IMR-90 (cell line): ENCODE results near the gene PITX3. TPM values are rescaled to one million over a fixed set of nuclear protein-coding genes. Genes with fewer than 3 reads are reported as not detected.

Source experiments
- ATAC-seq: fragments of 200-7000 bp; cut with Tn5 transposase; 2 replicates; pipeline ENCODE4 v1.9.1; 2020; ENCODE audit warnings: low read depth, mild to moderate bottlenecking, moderate library complexity
- BruUV-seq: library from RNA; stranded (reverse); fragments of 400-500 nt; replicated peaks from 2 replicates; lab custom pipeline; 2021; lab: Mats Ljungman, UMichigan
- CTCF ChIA-PET: fragments of 300-600 bp; formaldehyde crosslinking; extraction: SDS; loops from one replicate; lab custom pipeline; 2021; ENCODE audit warnings: antibody characterized with exemption; lab: Yijun Ruan, JAX
- POLR2A ChIA-PET: fragments of 300-600 bp; sonication (Branson Sonifier 250); formaldehyde crosslinking; loops from one replicate; lab custom pipeline; 2022; ENCODE audit warnings: antibody characterized with exemption; ENCODE audit not compliant: unreplicated experiment; lab: Charles Lee
- DNase-seq: peaks from one replicate; pipeline ENCODE4 v3.0.0; 2013
- H2AFZ ChIP-seq: replicated peaks from 2 replicates; pipeline ENCODE3; 2013; ENCODE audit warnings: low read length, mild to moderate bottlenecking; ENCODE audit not compliant: poor library complexity
- H2AK5ac ChIP-seq: 2 replicates; pipeline ENCODE4 v1.6.1; 2013; ENCODE audit warnings: low read depth, low read length, inconsistent platforms
- H2AK9ac ChIP-seq: replicated peaks from 2 replicates; pipeline ENCODE3; 2013; ENCODE audit warnings: mild to moderate bottlenecking, low read depth, low read length, moderate library complexity; ENCODE audit not compliant: poor library complexity
- H2BK120ac ChIP-seq: 2 replicates; pipeline ENCODE4 v1.6.1; 2013; ENCODE audit warnings: low read depth, low read length, inconsistent platforms
- H2BK15ac ChIP-seq: 3 replicates; pipeline ENCODE4 v1.6.1; 2013; ENCODE audit warnings: low read depth, low read length, inconsistent platforms
- H2BK20ac ChIP-seq: 2 replicates; pipeline ENCODE4 v1.6.1; 2013; ENCODE audit warnings: low read depth, mild to moderate bottlenecking, inconsistent platforms, low read length, moderate library complexity
- H2BK5ac ChIP-seq: 2 replicates; pipeline ENCODE4 v1.6.1; 2013; ENCODE audit warnings: mild to moderate bottlenecking, low read depth, low read length, inconsistent platforms; ENCODE audit not compliant: poor library complexity, severe bottlenecking
- H3K14ac ChIP-seq: replicated peaks from 2 replicates; pipeline ENCODE4 v1.6.1; 2013; ENCODE audit warnings: low read depth, low read length, inconsistent platforms
- H3K18ac ChIP-seq: 2 replicates; pipeline ENCODE4 v1.6.1; 2013; ENCODE audit warnings: low read depth, low read length, control low read depth
- H3K23ac ChIP-seq: 2 replicates; pipeline ENCODE4 v1.6.1; 2013; ENCODE audit warnings: low read depth, low read length, inconsistent platforms
- H3K27ac ChIP-seq: 2 replicates; pipeline ENCODE4 v1.5.1; 2013; ENCODE audit warnings: mild to moderate bottlenecking, control low read depth, low read length; ENCODE audit not compliant: insufficient read depth
- H3K27me3 ChIP-seq: 2 replicates; pipeline ENCODE4 v1.6.1; 2013; ENCODE audit warnings: low read length; ENCODE audit not compliant: control insufficient read depth, insufficient read depth
- H3K36me3 ChIP-seq: 2 replicates; pipeline ENCODE4 v1.6.1; 2013; ENCODE audit warnings: low read length, mixed read lengths; ENCODE audit not compliant: control insufficient read depth, insufficient read depth
- H3K4ac ChIP-seq: 2 replicates; pipeline ENCODE4 v1.6.1; 2013; ENCODE audit warnings: low read depth, low read length, inconsistent platforms
- H3K4me1 ChIP-seq: 2 replicates; pipeline ENCODE4 v1.6.1; 2013; ENCODE audit warnings: low read length, mixed read lengths; ENCODE audit not compliant: control insufficient read depth, insufficient read depth
- H3K4me2 ChIP-seq: 2 replicates; pipeline ENCODE4 v1.6.1; 2013; ENCODE audit warnings: low read depth, mild to moderate bottlenecking, control low read depth, low read length, moderate library complexity
- H3K4me3 ChIP-seq: 2 replicates; pipeline ENCODE4 v1.5.1; 2013; ENCODE audit warnings: low read depth, mild to moderate bottlenecking, control low read depth, low read length, moderate library complexity; ENCODE audit not compliant: insufficient read depth
- H3K56ac ChIP-seq: 2 replicates; pipeline ENCODE4 v1.6.1; 2013; ENCODE audit warnings: low read length, inconsistent platforms; ENCODE audit not compliant: insufficient read depth; ENCODE audit errors: extremely low read depth
- H3K79me1 ChIP-seq, 2 experiments: 2 replicates each; pipeline ENCODE4 v1.6.1; 2013; ENCODE audit warnings: low read length in 2 of 2, inconsistent platforms in 1 of 2, low read depth in 1 of 2
- H3K9ac ChIP-seq: 2 replicates; pipeline ENCODE4 v1.6.1; 2013; ENCODE audit warnings: low read depth, low read length, control low read depth
- H3K9me1 ChIP-seq: 2 replicates; pipeline ENCODE4 v1.6.1; 2013; ENCODE audit warnings: low read length, inconsistent platforms; ENCODE audit not compliant: insufficient read depth
- H3K9me3 ChIP-seq: 2 replicates; pipeline ENCODE4 v1.6.1; 2013; ENCODE audit warnings: low read length; ENCODE audit not compliant: control insufficient read depth, insufficient read depth
- H4K20me1 ChIP-seq: 2 replicates; pipeline ENCODE4 v1.6.1; 2013; ENCODE audit warnings: low read length, inconsistent platforms; ENCODE audit not compliant: insufficient read depth
- H4K5ac ChIP-seq: 2 replicates; pipeline ENCODE4 v1.6.1; 2013; ENCODE audit warnings: mild to moderate bottlenecking, low read depth, low read length, control low read depth
- H4K8ac ChIP-seq, 2 experiments: 2 replicates each; pipeline ENCODE4 v1.6.1; 2013; ENCODE audit warnings: low read depth in 2 of 2, low read length in 2 of 2, control low read depth in 1 of 2, inconsistent platforms in 1 of 2
- H4K91ac ChIP-seq: 2 replicates; pipeline ENCODE4 v1.6.1; 2013; ENCODE audit warnings: low read depth, low read length, inconsistent platforms; ENCODE audit not compliant: insufficient read depth
- CTCF ChIP-seq: conservative IDR thresholded peaks from 2 replicates; pipeline ENCODE4 v1.5.1; 2012; ENCODE audit warnings: mild to moderate bottlenecking, low read depth, low read length, improper control_type of control experiment
- MAZ ChIP-seq: IDR thresholded peaks from 2 replicates; pipeline ENCODE4 v1.6.1; 2012; ENCODE audit warnings: low read depth, mild to moderate bottlenecking, low read length, improper control_type of control experiment, moderate library complexity, borderline replicate concordance
- RAD21 ChIP-seq: IDR thresholded peaks from 2 replicates; pipeline ENCODE4 v1.6.1; 2012; ENCODE audit warnings: low read length, improper control_type of control experiment
- SMC3 ChIP-seq: fragments of 150-350 bp; IDR thresholded peaks from 2 replicates; pipeline ENCODE4 v1.6.1; 2016; ENCODE audit warnings: low read depth, mild to moderate bottlenecking, antibody characterized with exemption, low read length, moderate library complexity
- WGBS, 2 experiments: methylation state at CpG; one replicate each; pipeline versions ENCODE4 v1.1.5 to v1.1.7; 2013; ENCODE audit warnings: missing lambda C conversion rate in 2 of 2; ENCODE audit not compliant: insufficient read length in 1 of 2; ENCODE audit errors: extremely low coverage in 2 of 2; 5-methylcytosine and 5-hydroxymethylcytosine counted together
- dilution Hi-C: fragments of 300-500 bp; cut with HindIII; formaldehyde crosslinking; loops from one replicate; pipeline ENCODE4 v1.14.3; 2018; ENCODE audit warnings: low sequenced_read_pairs; ENCODE audit not compliant: unreplicated experiment
- in situ Hi-C: fragments of 300-500 bp; cut with MboI; formaldehyde crosslinking; loops from 3 replicates; pipeline ENCODE4 v1.14.3; 2019; ENCODE audit warnings: low sequenced_read_pairs, inconsistent platforms, mixed read lengths
- intact Hi-C: fragments of 100-400 bp; cut with micrococcal nuclease; formaldehyde crosslinking; loops from 2 replicates; pipeline ENCODE4 v1.10.0; 2022
- polyA plus RNA-seq, 3 experiments: library from polyadenylated mRNA; depleted of rRNA; stranded (reverse); fragments of >200 nt; gene quantifications; 2 replicates each; pipeline ENCODE4 v1.2.3, GENCODE V29; 2012; ENCODE audit warnings: low replicate concordance in 1 of 3
- total RNA-seq: library from RNA; depleted of rRNA; stranded (reverse); fragments of >200 nt; gene quantifications from 2 replicates; pipeline ENCODE4 v1.2.3, GENCODE V29; 2012

The PITX3 gene
- total and polyA plus RNA-seq, 2 of the 4 experiments (the other 2 are of a cell fraction): not detected

- in situ Hi-C loops: no loop called here
- Histone ChIP-seq H4K5ac (no peak overlapping the region), H2BK20ac (no peak overlapping the region), H2AFZ (peak overlapping the region; percentile 88), H3K4me1 (peaks cover 4% of the 10 kb centered on the region), H2BK15ac (no peak overlapping the region), H3K4me2 (peak overlapping the region; percentile 42; the same call in 1 of the 2 replicates), H3K14ac (no peak overlapping the region), H3K56ac (no peak overlapping the region), H3K36me3 (no peaks in the 10 kb centered on the region), H3K27ac (no peak overlapping the region), H4K91ac (no peak overlapping the region), H4K20me1 (peaks cover 10% of the 10 kb centered on the region), H4K8ac (no peak overlapping the region), H2AK5ac (no peak overlapping the region), H3K4ac (no peak overlapping the region), H3K18ac (no peak overlapping the region), H3K9ac (no peak overlapping the region), H2BK5ac (no peak overlapping the region), H3K4me3 (no peak overlapping the region; the same call in 1 of the 2 replicates), H2AK9ac (no peak overlapping the region), H3K23ac (no peak overlapping the region), H3K9me3 (no peaks in the 10 kb centered on the region), H3K79me1 (no peaks in the 10 kb centered on the region), H3K27me3 (peaks cover 44% of the 10 kb centered on the region; the same call in 1 of the 2 replicates), H3K9me1 (0 out of 2 replicates have a peak, but pooled peaks cover 7% of the 10 kb centered on the region), H2BK120ac (no peak overlapping the region)
- 22% methylated on average over 30 of the region's 76 CpGs; no CpG with 5 or more reads in 1 of the 2 experiments for WGBS, 2 experiments
- intact Hi-C loops: loop anchor here (1.0 to 2.0 kb wide), 3 partner anchors 63 to 248 kb away; no protein-coding TSS in a partner anchor
- BruUV-seq: no TSS peak
- ATAC-seq (0 out of 2 replicates have a peak, but pooled peaks have one; percentile 18), DNase-seq (no peak)
- ChIA-PET POLR2A (no interaction called here), CTCF (interaction anchor here (0.5 to 4.5 kb wide), 9 partner anchors 10 to 124 kb away, joined by 3 to 59 read pairs (median 4); partner anchors contain the start of gene PITX3)
- TF ChIP-seq SMC3 (peak; percentile 55), MAZ (no peak), RAD21 (peak; percentile 61), CTCF (peak; percentile 62)
- dilution Hi-C loops: no loop called here
Measured at GRCh38 chr10:102231357-102232318, 9.7 kb downstream of the PITX3 start.
